Measurements from ENCODE around the gene CCDC15. TPM values are rescaled to one million over a fixed set of nuclear protein-coding genes. Genes with fewer than 3 reads are reported as not detected.
A peak's percentile ranks its signal among the peaks of the same experiment; 100 is the strongest.

Gene CCDC15, protein sequence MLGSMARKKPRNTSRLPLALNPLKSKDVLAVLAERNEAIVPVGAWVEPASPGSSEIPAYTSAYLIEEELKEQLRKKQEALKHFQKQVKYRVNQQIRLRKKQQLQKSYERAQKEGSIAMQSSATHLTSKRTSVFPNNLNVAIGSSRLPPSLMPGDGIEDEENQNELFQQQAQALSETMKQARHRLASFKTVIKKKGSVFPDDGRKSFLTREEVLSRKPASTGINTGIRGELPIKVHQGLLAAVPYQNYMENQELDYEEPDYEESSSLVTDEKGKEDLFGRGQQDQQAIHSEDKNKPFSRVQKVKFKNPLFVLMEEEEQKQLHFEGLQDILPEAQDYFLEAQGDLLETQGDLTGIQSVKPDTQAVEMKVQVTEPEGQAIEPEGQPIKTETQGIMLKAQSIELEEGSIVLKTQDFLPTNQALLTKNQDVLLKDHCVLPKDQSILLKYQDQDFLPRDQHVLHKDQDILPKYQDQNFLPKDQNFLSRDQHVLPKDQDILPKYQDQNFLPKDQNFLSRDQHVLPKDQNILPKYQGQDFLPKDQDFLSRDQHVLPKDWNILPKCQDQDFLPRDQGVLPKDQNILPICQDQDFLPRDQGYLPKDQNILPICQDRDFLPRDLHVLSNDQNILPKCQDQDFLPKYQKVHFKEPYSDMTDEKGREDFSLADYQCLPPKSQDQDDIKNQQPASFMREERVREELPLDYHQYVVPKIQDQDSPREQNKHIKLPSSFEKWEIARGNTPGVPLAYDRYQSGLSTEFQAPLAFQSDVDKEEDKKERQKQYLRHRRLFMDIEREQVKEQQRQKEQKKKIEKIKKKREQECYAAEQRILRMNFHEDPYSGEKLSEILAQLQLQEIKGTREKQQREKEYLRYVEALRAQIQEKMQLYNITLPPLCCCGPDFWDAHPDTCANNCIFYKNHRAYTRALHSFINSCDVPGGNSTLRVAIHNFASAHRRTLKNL
- total RNA-seq, result 0.25 TPM
- long read RNA-seq, partial matches to known transcripts, result 0 of 1 reads
- long read RNA-seq, other reads (novel, unspliced or antisense), result 1 of 1 reads

DNA sequence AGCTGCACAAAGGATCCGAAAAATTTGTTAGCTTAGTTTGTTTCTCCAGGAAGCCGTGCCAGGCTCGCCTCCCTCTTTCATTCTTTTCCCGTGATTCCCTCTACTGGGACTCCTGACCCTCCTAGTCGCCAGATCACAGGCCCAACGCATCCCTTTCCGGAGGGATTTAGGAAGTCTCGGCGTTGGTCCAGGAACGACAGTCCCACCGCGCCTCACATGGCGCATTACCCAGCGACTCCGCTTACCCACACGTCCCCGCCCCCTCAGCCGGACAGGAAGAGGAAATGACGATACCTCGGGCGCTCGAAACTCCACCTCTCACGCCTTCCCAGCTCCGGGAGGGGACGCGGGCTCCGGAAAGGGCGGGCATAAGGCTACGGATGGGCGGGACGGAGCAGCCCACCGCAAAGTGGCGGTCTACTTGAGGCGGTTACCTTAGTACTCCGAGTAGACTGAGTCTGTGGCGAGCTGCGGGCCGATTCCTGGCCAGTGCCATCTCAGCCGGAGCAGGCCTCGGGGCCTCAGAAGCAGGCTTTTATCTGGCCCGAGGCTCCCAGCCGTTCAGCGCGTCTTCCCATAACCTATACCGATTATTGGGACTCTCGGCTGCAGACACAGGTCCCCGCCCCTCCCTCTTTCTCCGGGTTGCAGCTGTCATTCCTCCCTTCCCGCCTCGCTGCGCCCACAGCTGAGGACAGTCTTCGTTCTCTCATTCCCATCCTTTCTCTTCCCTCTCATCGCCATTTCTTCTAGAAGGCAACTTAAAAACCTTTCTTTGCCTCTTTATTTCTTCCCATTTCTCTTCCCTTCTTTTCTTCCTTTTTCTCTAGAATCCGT lies at the start of gene CCDC15:
CCDC15 (plus strand) TSS at position 450 of the 837 bp plus-strand sequence. CDS start 531 bp downstream, outside the sequence.
- TF ChIP-seq, protein P1, sequence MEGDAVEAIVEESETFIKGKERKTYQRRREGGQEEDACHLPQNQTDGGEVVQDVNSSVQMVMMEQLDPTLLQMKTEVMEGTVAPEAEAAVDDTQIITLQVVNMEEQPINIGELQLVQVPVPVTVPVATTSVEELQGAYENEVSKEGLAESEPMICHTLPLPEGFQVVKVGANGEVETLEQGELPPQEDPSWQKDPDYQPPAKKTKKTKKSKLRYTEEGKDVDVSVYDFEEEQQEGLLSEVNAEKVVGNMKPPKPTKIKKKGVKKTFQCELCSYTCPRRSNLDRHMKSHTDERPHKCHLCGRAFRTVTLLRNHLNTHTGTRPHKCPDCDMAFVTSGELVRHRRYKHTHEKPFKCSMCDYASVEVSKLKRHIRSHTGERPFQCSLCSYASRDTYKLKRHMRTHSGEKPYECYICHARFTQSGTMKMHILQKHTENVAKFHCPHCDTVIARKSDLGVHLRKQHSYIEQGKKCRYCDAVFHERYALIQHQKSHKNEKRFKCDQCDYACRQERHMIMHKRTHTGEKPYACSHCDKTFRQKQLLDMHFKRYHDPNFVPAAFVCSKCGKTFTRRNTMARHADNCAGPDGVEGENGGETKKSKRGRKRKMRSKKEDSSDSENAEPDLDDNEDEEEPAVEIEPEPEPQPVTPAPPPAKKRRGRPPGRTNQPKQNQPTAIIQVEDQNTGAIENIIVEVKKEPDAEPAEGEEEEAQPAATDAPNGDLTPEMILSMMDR (IDR thresholded peaks at IDR 0.05; ENCODE audit: borderline replicate concordance), result peak; percentile 8
- Histone ChIP-seq H3K4me3 (peak within 1 kb of the TSS; percentile 83), H3K27ac (replicated peaks) (peak within 1 kb of the TSS; percentile 89), H3K9me3 (replicated peaks) (peaks cover 3% of the 10 kb centered on the region), H3K36me3 (no peaks in the 10 kb centered on the region), H3K27me3 (ENCODE audit: low read depth) (no peaks in the 10 kb centered on the region), H3K4me1 (peaks cover 18% of the 10 kb centered on the region)
- intact Hi-C loops (cut with micrococcal nuclease), result no loop called here
- peak; percentile 97 for DNase-seq

DNA sequence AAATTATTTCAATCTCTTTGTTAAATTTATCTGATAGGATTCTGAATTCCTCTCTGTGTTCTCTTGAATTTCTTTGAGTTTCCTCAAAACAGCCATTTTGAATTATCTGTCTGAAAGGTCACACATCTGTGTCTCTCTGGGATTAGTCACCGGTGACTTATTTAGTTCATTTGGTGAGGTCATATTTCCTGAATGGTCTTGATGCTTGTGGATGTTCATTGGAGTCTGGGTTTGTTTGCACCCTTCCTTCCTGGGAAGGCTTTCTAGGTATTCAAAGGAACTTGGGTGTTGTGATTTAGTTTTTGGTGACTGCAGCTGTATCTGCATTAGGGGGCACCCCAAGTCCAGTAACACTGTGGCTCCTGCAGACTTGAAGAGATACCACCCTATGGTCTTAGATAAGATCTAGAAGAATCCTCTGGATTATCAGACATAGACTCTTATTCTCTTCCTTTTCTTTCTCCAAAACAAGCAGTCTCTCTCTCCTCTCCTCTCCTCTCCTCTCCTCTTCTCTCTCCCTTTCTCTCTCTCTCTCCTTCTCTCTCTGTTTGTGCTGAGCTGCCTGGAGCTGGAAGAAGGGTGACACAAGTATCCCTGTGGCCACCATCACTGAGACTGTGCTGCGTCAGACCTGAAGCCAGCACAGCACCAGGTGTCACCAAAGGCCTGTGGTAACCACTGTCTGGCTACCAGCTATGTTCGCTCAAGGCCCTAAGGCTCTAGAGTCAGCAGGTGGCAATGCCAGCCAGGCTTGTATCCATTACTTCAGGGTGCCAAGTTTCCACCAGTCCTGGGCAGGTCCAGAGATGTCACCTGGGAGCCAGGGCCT lies 38.2 kb upstream of the CCDC15 start:
- no peak overlapping the region for H3K27ac ChIP-seq (replicated peaks)
- no peak overlapping the region for H3K4me3 ChIP-seq
- H3K36me3 ChIP-seq, result no peaks in the 10 kb centered on the region
- H3K27me3 ChIP-seq (ENCODE audit: low read depth), result peaks cover 13% of the 10 kb centered on the region
- peaks cover 13% of the 10 kb centered on the region for H3K9me3 ChIP-seq (replicated peaks)
- peaks cover 6% of the 10 kb centered on the region for H3K4me1 ChIP-seq
- intact Hi-C loops (cut with micrococcal nuclease), result no loop called here
- TF ChIP-seq, protein P1 (IDR thresholded peaks at IDR 0.05; ENCODE audit: borderline replicate concordance), result no peak
- DNase-seq, result no peak

DNA sequence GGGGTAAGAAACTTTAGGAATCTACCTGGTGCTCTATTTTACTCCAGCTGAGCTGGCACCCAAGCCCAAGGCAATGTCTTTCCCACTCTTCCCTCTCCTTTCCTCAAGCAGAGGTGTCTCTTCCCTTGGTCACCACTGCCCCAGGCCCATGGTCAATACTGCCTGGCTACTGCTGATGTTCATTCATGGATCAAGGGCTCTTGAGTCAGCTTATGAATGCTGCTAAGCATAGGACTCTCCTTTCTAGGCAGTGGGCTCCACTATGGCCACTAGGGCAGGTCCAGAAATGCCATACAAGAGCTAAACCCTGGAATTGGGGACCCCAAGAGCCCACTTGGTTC lies 37.7 kb upstream of the CCDC15 start:
- Histone ChIP-seq H3K27ac (replicated peaks) (no peak overlapping the region), H3K4me3 (no peak overlapping the region), H3K4me1 (peaks cover 12% of the 10 kb centered on the region), H3K27me3 (ENCODE audit: low read depth) (peaks cover 18% of the 10 kb centered on the region), H3K9me3 (replicated peaks) (peaks cover 13% of the 10 kb centered on the region), H3K36me3 (no peaks in the 10 kb centered on the region)
- TF ChIP-seq, protein P1 (IDR thresholded peaks at IDR 0.05; ENCODE audit: borderline replicate concordance), result no peak
- intact Hi-C loops (cut with micrococcal nuclease), result no loop called here
- DNase-seq, result no peak

DNA sequence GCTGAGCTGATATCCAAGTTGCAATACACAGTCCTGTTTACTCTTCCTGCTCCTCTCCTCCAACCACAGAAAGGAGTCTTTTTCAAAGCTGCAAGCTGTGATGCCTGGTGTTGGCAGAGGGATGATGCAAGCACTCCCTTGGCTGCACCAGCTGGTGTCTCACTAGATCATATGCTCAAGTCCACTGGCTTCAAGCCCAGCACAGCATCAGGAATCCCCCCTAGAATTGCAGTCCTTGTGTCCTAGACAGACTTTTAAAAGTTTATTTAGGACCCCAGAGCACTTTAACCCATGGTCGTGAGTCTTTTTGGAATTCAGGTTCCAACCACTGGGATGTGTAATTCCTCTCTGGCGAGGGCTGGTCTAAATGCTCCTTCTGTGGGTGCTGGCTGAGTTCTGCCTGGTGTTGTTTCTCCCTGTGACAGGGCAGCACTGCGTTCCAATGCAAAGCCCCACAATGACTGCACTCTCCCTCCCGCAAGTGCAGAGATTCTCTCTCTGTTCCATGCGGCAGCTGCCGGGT lies 36.8 kb upstream of the CCDC15 start:
- H3K4me3 ChIP-seq, result no peak overlapping the region
- no peaks in the 10 kb centered on the region for H3K36me3 ChIP-seq
- peaks cover 17% of the 10 kb centered on the region for H3K4me1 ChIP-seq
- intact Hi-C loops (cut with micrococcal nuclease), result no loop called here
- TF ChIP-seq, protein P1 (IDR thresholded peaks at IDR 0.05; ENCODE audit: borderline replicate concordance), result no peak
- peaks cover 26% of the 10 kb centered on the region for H3K27me3 ChIP-seq (ENCODE audit: low read depth)
- no peak for DNase-seq
- H3K9me3 ChIP-seq (replicated peaks), result peaks cover 10% of the 10 kb centered on the region
- no peak overlapping the region for H3K27ac ChIP-seq (replicated peaks)
